WTC11 (cell line): ENCODE results near the gene EDN2. TPM values are rescaled to one million over a fixed set of nuclear protein-coding genes. Genes with fewer than 3 reads are reported as not detected.

ENCODE experiments used
- ATAC-seq: fragments of 200-7000 bp; cut with Tn5 transposase; 2 replicates; pipeline ENCODE4 v1.10.0; 2021; ENCODE audit warnings: mild to moderate bottlenecking, moderate library complexity
- Bru-seq: library from RNA; stranded (reverse); fragments of 400-500 nt; gene quantifications from one replicate; lab custom pipeline; 2021; lab: Mats Ljungman, UMichigan
- CTCF ChIA-PET: fragments of 300-600 bp; sonication (Branson Sonifier 250); formaldehyde crosslinking; loops from one replicate; lab custom pipeline; 2021; ENCODE audit warnings: antibody characterized with exemption; lab: Charles Lee
- POLR2A ChIA-PET: fragments of 350-600 bp; sonication (Branson Sonifier 250); formaldehyde crosslinking; loops from one replicate; lab custom pipeline; 2021; ENCODE audit warnings: antibody characterized with exemption; lab: Charles Lee
- DNase-seq: peaks from one replicate; pipeline ENCODE4 v3.0.0; 2021; ENCODE audit warnings: low spot score
- H3K27ac Mint-ChIP-seq: 2 replicates; pipeline ENCODE4 v1.8.0; 2021; ENCODE audit warnings: mixed read lengths
- H3K27me3 Mint-ChIP-seq: 2 replicates; pipeline ENCODE4 v1.8.0; 2021; ENCODE audit warnings: low read depth, mild to moderate bottlenecking, moderate library complexity, mixed read lengths
- H3K36me3 Mint-ChIP-seq: 2 replicates; pipeline ENCODE4 v1.8.0; 2021; ENCODE audit warnings: mixed read lengths
- H3K4me1 Mint-ChIP-seq: 2 replicates; pipeline ENCODE4 v1.8.0; 2022; ENCODE audit warnings: mixed read lengths
- H3K4me3 Mint-ChIP-seq: 2 replicates; pipeline ENCODE4 v1.8.0; 2021; ENCODE audit warnings: mild to moderate bottlenecking, moderate library complexity, mixed read lengths
- H3K9me3 Mint-ChIP-seq: 2 replicates; pipeline ENCODE4 v1.8.0; 2021; ENCODE audit warnings: mixed read lengths
- CBFB ChIP-seq: sonication (generic); formaldehyde crosslinking; IDR thresholded peaks from 2 replicates; pipeline ENCODE4 v1.8.1; 2022; ENCODE audit warnings: mild to moderate bottlenecking, low read depth, missing genetic modification reagents
- ETV6 ChIP-seq: sonication (generic); formaldehyde crosslinking; IDR thresholded peaks from 2 replicates; pipeline ENCODE4 v1.8.1; 2022; ENCODE audit warnings: mild to moderate bottlenecking, missing genetic modification reagents
- JUN ChIP-seq: sonication (generic); formaldehyde crosslinking; IDR thresholded peaks from 2 replicates; pipeline ENCODE4 v1.8.0; 2023; ENCODE audit warnings: mild to moderate bottlenecking, missing genetic modification reagents
- SP1 ChIP-seq: sonication (generic); formaldehyde crosslinking; conservative IDR thresholded peaks from 2 replicates; pipeline ENCODE4 v1.8.1; 2022; ENCODE audit warnings: missing genetic modification reagents
- TEAD1 ChIP-seq: sonication (generic); formaldehyde crosslinking; IDR thresholded peaks from 2 replicates; pipeline ENCODE4 v1.8.0; 2022; ENCODE audit warnings: mild to moderate bottlenecking, missing genetic modification reagents
- ZNF396 ChIP-seq: fragments of 250-450 bp; sonication (Bioruptor Pico); IDR thresholded peaks from 2 replicates; pipeline ENCODE4 v1.8.0; 2021; ENCODE audit warnings: mild to moderate bottlenecking, moderate library complexity, borderline replicate concordance
- long read RNA-seq, 3 experiments: library from RNA in 1 of 3; library from capped mRNA in 1 of 3; library from polyadenylated mRNA in 1 of 3; unstranded in 2 of 3; stranded (forward) in 1 of 3; transcript quantifications; one replicate each; pipeline ENCODE4 v2.0.0, GENCODE V29; 2021
- total RNA-seq: library from RNA; stranded (reverse); gene quantifications from 3 replicates; pipeline ENCODE4 v1.2.3, GENCODE V29; 2021
- TF ChIP-seq, protein P1 (sequence below): fragments of 250-450 bp; sonication (Bioruptor Pico); IDR thresholded peaks from 2 replicates; pipeline ENCODE4 v1.9.0; 2021; ENCODE audit warnings: mild to moderate bottlenecking, borderline replicate concordance
- TF ChIP-seq, protein P2 (sequence below): sonication (generic); formaldehyde crosslinking; IDR thresholded peaks from 2 replicates; pipeline ENCODE4 v1.8.1; 2023; ENCODE audit warnings: mild to moderate bottlenecking, missing genetic modification reagents, moderate library complexity
- TF ChIP-seq, protein P3 (sequence below): sonication (generic); formaldehyde crosslinking; conservative IDR thresholded peaks from 2 replicates; pipeline ENCODE4 v1.8.1; 2023; ENCODE audit warnings: mild to moderate bottlenecking, low read depth, missing genetic modification reagents, moderate library complexity
- TF ChIP-seq, protein P4 (sequence below): sonication (generic); formaldehyde crosslinking; IDR thresholded peaks from 2 replicates; pipeline ENCODE4 v1.8.1; 2023; ENCODE audit warnings: mild to moderate bottlenecking, missing genetic modification reagents, borderline replicate concordance
- TF ChIP-seq, protein P5 (sequence below): sonication (generic); formaldehyde crosslinking; IDR thresholded peaks from 2 replicates; pipeline ENCODE4 v1.8.0; 2023; ENCODE audit warnings: missing genetic modification reagents

EDN2 gene
- total RNA-seq (0.33 to 0.39 TPM in 2 of 3 replicates, not detected in the other), Bru-seq, nascent RNA (percentile 7 among the genes with signal in this experiment)
- long read RNA-seq, experiment 1, result 0 reads
- long read RNA-seq, experiment 2, result 0 reads
- long read RNA-seq, experiment 3, result 0 reads

DNA sequence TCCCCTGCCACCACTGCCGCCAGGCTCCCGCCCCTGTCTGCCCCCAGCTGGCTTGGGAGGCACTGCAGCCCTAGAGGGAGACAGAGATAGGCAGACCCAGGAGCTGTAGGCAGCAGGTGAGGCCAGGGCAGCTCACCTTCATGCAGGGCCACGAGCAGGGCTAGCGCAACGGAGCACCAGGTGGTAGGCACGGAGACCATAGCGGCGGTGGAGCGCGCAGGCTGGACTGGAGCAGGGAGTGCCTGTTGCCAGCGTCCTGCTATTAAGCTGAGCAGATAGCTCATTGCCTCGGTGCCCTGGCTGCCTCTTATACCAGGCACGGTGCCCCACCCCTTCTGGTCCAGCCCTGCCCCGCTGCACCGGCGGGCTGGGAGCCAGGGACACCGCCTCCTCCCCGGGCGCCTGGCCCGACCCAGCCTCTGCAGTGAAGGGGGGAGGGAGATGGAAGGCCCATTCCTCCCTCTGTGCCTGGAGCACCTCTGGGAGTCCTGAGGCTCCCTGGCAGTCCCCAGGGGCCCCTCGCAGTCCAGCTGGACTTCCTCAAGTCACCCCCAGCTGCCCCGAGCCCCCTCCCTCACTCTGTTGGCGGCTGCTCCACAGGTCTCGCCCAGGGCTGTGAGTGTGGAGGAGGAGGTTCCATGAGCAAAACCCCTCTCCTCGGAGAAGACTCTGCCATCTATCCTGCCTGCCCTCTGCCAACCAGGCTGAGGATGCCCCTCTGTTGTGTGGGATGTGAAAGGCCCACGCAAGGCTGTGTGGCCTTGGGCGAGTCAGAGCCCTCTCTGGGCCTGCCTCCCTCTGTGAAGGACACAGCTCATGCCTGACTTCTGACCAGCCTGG is at the start of gene EDN2:
Gene EDN2 (minus strand): TSS at position 282 of the 840 bp plus-strand sequence. CDS start 82 bp downstream, at position 200.
- TF ChIP-seq, protein P1, sequence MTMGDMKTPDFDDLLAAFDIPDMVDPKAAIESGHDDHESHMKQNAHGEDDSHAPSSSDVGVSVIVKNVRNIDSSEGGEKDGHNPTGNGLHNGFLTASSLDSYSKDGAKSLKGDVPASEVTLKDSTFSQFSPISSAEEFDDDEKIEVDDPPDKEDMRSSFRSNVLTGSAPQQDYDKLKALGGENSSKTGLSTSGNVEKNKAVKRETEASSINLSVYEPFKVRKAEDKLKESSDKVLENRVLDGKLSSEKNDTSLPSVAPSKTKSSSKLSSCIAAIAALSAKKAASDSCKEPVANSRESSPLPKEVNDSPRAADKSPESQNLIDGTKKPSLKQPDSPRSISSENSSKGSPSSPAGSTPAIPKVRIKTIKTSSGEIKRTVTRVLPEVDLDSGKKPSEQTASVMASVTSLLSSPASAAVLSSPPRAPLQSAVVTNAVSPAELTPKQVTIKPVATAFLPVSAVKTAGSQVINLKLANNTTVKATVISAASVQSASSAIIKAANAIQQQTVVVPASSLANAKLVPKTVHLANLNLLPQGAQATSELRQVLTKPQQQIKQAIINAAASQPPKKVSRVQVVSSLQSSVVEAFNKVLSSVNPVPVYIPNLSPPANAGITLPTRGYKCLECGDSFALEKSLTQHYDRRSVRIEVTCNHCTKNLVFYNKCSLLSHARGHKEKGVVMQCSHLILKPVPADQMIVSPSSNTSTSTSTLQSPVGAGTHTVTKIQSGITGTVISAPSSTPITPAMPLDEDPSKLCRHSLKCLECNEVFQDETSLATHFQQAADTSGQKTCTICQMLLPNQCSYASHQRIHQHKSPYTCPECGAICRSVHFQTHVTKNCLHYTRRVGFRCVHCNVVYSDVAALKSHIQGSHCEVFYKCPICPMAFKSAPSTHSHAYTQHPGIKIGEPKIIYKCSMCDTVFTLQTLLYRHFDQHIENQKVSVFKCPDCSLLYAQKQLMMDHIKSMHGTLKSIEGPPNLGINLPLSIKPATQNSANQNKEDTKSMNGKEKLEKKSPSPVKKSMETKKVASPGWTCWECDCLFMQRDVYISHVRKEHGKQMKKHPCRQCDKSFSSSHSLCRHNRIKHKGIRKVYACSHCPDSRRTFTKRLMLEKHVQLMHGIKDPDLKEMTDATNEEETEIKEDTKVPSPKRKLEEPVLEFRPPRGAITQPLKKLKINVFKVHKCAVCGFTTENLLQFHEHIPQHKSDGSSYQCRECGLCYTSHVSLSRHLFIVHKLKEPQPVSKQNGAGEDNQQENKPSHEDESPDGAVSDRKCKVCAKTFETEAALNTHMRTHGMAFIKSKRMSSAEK (CRISPR knock-in tag), result no peak
- TF ChIP-seq, protein P2, sequence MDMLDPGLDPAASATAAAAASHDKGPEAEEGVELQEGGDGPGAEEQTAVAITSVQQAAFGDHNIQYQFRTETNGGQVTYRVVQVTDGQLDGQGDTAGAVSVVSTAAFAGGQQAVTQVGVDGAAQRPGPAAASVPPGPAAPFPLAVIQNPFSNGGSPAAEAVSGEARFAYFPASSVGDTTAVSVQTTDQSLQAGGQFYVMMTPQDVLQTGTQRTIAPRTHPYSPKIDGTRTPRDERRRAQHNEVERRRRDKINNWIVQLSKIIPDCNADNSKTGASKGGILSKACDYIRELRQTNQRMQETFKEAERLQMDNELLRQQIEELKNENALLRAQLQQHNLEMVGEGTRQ (CRISPR knock-in tag), result no peak
- no peak for TF ChIP-seq SP1 (CRISPR knock-in tag)
- TF ChIP-seq ETV6 (CRISPR knock-in tag), result no peak
- TF ChIP-seq, protein P3, sequence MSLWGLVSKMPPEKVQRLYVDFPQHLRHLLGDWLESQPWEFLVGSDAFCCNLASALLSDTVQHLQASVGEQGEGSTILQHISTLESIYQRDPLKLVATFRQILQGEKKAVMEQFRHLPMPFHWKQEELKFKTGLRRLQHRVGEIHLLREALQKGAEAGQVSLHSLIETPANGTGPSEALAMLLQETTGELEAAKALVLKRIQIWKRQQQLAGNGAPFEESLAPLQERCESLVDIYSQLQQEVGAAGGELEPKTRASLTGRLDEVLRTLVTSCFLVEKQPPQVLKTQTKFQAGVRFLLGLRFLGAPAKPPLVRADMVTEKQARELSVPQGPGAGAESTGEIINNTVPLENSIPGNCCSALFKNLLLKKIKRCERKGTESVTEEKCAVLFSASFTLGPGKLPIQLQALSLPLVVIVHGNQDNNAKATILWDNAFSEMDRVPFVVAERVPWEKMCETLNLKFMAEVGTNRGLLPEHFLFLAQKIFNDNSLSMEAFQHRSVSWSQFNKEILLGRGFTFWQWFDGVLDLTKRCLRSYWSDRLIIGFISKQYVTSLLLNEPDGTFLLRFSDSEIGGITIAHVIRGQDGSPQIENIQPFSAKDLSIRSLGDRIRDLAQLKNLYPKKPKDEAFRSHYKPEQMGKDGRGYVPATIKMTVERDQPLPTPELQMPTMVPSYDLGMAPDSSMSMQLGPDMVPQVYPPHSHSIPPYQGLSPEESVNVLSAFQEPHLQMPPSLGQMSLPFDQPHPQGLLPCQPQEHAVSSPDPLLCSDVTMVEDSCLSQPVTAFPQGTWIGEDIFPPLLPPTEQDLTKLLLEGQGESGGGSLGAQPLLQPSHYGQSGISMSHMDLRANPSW (CRISPR knock-in tag), result no peak
- no peak for TF ChIP-seq ZNF396 (CRISPR knock-in tag)
- TF ChIP-seq CBFB (CRISPR knock-in tag), result no peak
- TF ChIP-seq JUN, result no peak
- TF ChIP-seq, protein P4, sequence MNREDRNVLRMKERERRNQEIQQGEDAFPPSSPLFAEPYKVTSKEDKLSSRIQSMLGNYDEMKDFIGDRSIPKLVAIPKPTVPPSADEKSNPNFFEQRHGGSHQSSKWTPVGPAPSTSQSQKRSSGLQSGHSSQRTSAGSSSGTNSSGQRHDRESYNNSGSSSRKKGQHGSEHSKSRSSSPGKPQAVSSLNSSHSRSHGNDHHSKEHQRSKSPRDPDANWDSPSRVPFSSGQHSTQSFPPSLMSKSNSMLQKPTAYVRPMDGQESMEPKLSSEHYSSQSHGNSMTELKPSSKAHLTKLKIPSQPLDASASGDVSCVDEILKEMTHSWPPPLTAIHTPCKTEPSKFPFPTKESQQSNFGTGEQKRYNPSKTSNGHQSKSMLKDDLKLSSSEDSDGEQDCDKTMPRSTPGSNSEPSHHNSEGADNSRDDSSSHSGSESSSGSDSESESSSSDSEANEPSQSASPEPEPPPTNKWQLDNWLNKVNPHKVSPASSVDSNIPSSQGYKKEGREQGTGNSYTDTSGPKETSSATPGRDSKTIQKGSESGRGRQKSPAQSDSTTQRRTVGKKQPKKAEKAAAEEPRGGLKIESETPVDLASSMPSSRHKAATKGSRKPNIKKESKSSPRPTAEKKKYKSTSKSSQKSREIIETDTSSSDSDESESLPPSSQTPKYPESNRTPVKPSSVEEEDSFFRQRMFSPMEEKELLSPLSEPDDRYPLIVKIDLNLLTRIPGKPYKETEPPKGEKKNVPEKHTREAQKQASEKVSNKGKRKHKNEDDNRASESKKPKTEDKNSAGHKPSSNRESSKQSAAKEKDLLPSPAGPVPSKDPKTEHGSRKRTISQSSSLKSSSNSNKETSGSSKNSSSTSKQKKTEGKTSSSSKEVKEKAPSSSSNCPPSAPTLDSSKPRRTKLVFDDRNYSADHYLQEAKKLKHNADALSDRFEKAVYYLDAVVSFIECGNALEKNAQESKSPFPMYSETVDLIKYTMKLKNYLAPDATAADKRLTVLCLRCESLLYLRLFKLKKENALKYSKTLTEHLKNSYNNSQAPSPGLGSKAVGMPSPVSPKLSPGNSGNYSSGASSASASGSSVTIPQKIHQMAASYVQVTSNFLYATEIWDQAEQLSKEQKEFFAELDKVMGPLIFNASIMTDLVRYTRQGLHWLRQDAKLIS (CRISPR knock-in tag), result no peak
- TF ChIP-seq, protein P5, sequence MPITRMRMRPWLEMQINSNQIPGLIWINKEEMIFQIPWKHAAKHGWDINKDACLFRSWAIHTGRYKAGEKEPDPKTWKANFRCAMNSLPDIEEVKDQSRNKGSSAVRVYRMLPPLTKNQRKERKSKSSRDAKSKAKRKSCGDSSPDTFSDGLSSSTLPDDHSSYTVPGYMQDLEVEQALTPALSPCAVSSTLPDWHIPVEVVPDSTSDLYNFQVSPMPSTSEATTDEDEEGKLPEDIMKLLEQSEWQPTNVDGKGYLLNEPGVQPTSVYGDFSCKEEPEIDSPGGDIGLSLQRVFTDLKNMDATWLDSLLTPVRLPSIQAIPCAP (CRISPR knock-in tag), result no peak
- TF ChIP-seq TEAD1 (CRISPR knock-in tag), result no peak
- ChIA-PET POLR2A (no interaction called here), CTCF (interaction anchor here (0.6 to 7.9 kb wide), 25 partner anchors 7 to 207 kb away, joined by 3 to 84 read pairs (median 4); no protein-coding TSS in a partner anchor)
- Mint-ChIP-seq H3K36me3 (no peaks in the 10 kb centered on the region), H3K27me3 (peaks cover 14% of the 10 kb centered on the region; the same call in 1 of the 2 replicates), H3K4me1 (peaks cover 44% of the 10 kb centered on the region), H3K27ac (no peak within 1 kb of the TSS), H3K9me3 (peaks cover 4% of the 10 kb centered on the region), H3K4me3 (no peak within 1 kb of the TSS)
- ATAC-seq (peak; percentile 65), DNase-seq (peak; percentile 55)
